Stomach (tissue), 9 donors: ENCODE results near the gene ASTN2. TPM values are rescaled to one million over a fixed set of nuclear protein-coding genes. Genes with fewer than 3 reads are reported as not detected.

ENCODE experiments used
- DNase-seq, 2 donors: peaks; one replicate each; pipeline versions ENCODE4 v3.0.0 to v3.0.0-alpha.2; 2013 to 2019
- H3K27ac ChIP-seq, 5 donors: fragments of 200-600 bp in 4 of 5; sonication (generic) in 4 of 5; one replicate each; pipeline ENCODE4 v1.5.1; 2013 to 2019; ENCODE audit warnings: mild to moderate bottlenecking in 1 of 5, moderate library complexity in 1 of 5
- H3K27me3 ChIP-seq, 3 donors: fragments of 200-600 bp; sonication (generic); one replicate each; pipeline ENCODE4 v1.5.1; 2017 to 2019; ENCODE audit warnings: mixed run types in 1 of 3
- H3K36me3 ChIP-seq, 4 donors: fragments of 200-600 bp; sonication (generic); 1 replicate in 3 of 4; 2 replicates in 1 of 4; pipeline ENCODE4 v1.5.1; 2016 to 2019
- H3K4me1 ChIP-seq, 4 donors: fragments of 200-600 bp; sonication (generic); one replicate each; pipeline ENCODE4 v1.5.1; 2016 to 2019
- H3K4me3 ChIP-seq, 4 donors: fragments of 200-600 bp; sonication (generic) in 3 of 4; one replicate each; pipeline ENCODE4 v1.5.1; 2016 to 2019; ENCODE audit warnings: mild to moderate bottlenecking in 1 of 4
- H3K9me3 ChIP-seq, 4 donors: fragments of 200-600 bp; sonication (generic); one replicate each; pipeline ENCODE4 v1.5.1; 2016 to 2019
- CTCF ChIP-seq, 7 experiments: fragments of 450-650 bp in 4 of 7; fragments of 200-600 bp in 3 of 7; sonication (generic) in 3 of 7; IDR thresholded peaks; one replicate each; pipeline ENCODE4 v1.5.1; 2016 to 2019; ENCODE audit warnings: antibody characterized with exemption in 7 of 7, control low read depth in 2 of 7, mild to moderate bottlenecking in 1 of 7
- EP300 ChIP-seq: sonication (generic); formaldehyde crosslinking; IDR thresholded peaks from one replicate; pipeline ENCODE4 v1.6.1; 2017; ENCODE audit warnings: antibody characterized with exemption
- POLR2A ChIP-seq, 4 donors: fragments of 450-650 bp; IDR thresholded peaks; one replicate each; pipeline ENCODE4 v1.6.1; 2016; ENCODE audit warnings: antibody characterized with exemption in 4 of 4, control low read depth in 2 of 4, mild to moderate bottlenecking in 1 of 4, moderate library complexity in 1 of 4
- POLR2AphosphoS5 ChIP-seq, 3 donors: sonication (generic); formaldehyde crosslinking; IDR thresholded peaks; one replicate each; pipeline ENCODE4 v1.6.1; 2016; ENCODE audit warnings: antibody characterized with exemption in 3 of 3
- WGBS, 5 donors: extraction: QIAGEN DNeasy Blood & Tissue Kit in 3 of 5; methylation state at CpG; one replicate each; pipeline versions ENCODE4 v1.1.5 to v1.1.7; 2013 to 2018; 5-methylcytosine and 5-hydroxymethylcytosine counted together
- intact Hi-C: fragments of 100-400 bp; cut with DNase I; formaldehyde crosslinking; loops from one replicate; pipeline ENCODE4 v1.15.1; 2023; ENCODE audit warnings: low total_unique reads
- polyA plus RNA-seq, 3 donors: library from polyadenylated mRNA; stranded (reverse); fragments of 200-250 nt; gene quantifications; one replicate each; pipeline ENCODE4 v1.2.3, GENCODE V29; 2013
- total RNA-seq, 5 donors: library from RNA; depleted of rRNA; stranded (reverse); fragments of >200 nt; gene quantifications; one replicate each; pipeline versions ENCODE4 v1.1.0 to v1.2.3, GENCODE V29; 2014 to 2016
- donor health status: healthy with polysubstance abuse.
- donor health status: Bipolar disorder and iron deficiency.
- donor health status: healthy.

The ASTN2 gene
- total and polyA plus RNA-seq, 8 donors, result 2.1 to 22.3 (median 4.2) TPM; not detected in 1

DNA sequence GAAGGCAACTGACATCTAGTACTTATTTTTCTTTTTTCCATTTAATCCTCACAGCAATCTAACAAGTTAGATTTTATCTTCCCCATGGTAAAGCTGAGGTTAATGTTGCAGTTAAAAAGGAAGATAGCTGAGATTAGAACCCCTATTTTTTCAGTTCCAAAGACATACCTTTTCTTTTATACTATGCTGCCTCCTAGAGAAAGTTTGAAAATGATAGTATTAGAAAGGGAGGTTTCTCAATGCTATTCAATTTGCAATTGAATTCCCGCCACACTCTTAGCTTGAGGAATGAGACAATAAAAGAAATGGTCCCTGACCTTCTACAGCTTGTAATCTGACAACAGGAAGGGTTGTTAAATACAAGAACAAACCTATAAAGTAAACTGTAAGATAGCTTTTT lies 923.6 kb downstream of the ASTN2 start:
- TF ChIP-seq EP300 (no peak), CTCF (IDR thresholded peaks at IDR 0.05) (no peak), POLR2A (IDR thresholded peaks at IDR 0.05) (no peak), POLR2AphosphoS5 (IDR thresholded peaks at IDR 0.05) (no peak)
- Histone ChIP-seq H3K27ac (no peak overlapping the region), H3K36me3 (no peaks in the 10 kb centered on the region), H3K4me3 (no peak overlapping the region), H3K9me3 (no peaks in the 10 kb centered on the region), H3K4me1 (peaks cover 0 to 7% (median 0%) of the 10 kb centered on the region in 4 donors), H3K27me3 (no peaks in the 10 kb centered on the region)
- no peak for DNase-seq
- intact Hi-C loops, result no loop called here
- WGBS, 5 donors, result 43 to 50% (median 48%) methylated on average over 1 of the region's 1 CpG

- no peak for DNase-seq
- 94 to 100% (median 98%) methylated on average over 1 of the region's 1 CpG for WGBS, 5 donors
- Histone ChIP-seq H3K9me3 (no peaks in the 10 kb centered on the region), H3K36me3 (no peaks in the 10 kb centered on the region), H3K27me3 (no peaks in the 10 kb centered on the region), H3K27ac (no peak overlapping the region), H3K4me1 (peaks cover 0 to 7% (median 0%) of the 10 kb centered on the region in 4 donors), H3K4me3 (no peak overlapping the region)
- no peak for TF ChIP-seq POLR2A (IDR thresholded peaks at IDR 0.05)
- no peak for TF ChIP-seq POLR2AphosphoS5 (IDR thresholded peaks at IDR 0.05)
- TF ChIP-seq CTCF (IDR thresholded peaks at IDR 0.05), result no peak
- TF ChIP-seq EP300, result no peak
- intact Hi-C loops, result no loop called here
Measured at GRCh38 chr9:116490321-116490720, 924.5 kb downstream of the ASTN2 start.

- Histone ChIP-seq H3K27ac (no peak overlapping the region), H3K36me3 (no peaks in the 10 kb centered on the region), H3K4me3 (no peak overlapping the region), H3K9me3 (no peaks in the 10 kb centered on the region), H3K27me3 (no peaks in the 10 kb centered on the region), H3K4me1 (peaks cover 0 to 7% (median under 1%) of the 10 kb centered on the region in 4 donors)
- TF ChIP-seq POLR2A (IDR thresholded peaks at IDR 0.05) (no peak), CTCF (IDR thresholded peaks at IDR 0.05) (no peak), POLR2AphosphoS5 (IDR thresholded peaks at IDR 0.05) (no peak), EP300 (no peak)
- 93 to 100% (median 94%) methylated on average over 1 of the region's 1 CpG for WGBS, 5 donors
- intact Hi-C loops, result no loop called here
- no peak for DNase-seq
Measured at GRCh38 chr9:116488373-116488772, 926.5 kb downstream of the ASTN2 start.

GRCh38 chr9:116484492-116485061 lies 930.3 kb downstream of the ASTN2 start:
- no peak for TF ChIP-seq EP300
- no peak for TF ChIP-seq CTCF (IDR thresholded peaks at IDR 0.05)
- TF ChIP-seq POLR2AphosphoS5 (IDR thresholded peaks at IDR 0.05), result no peak
- TF ChIP-seq POLR2A (IDR thresholded peaks at IDR 0.05), result no peak
- no peaks in the 10 kb centered on the region for H3K9me3 ChIP-seq
- intact Hi-C loops, result no loop called here

More at GRCh38 chr9:116484492-116485061, 930.3 kb downstream of the ASTN2 start:
- no peaks in the 10 kb centered on the region for H3K27me3 ChIP-seq
- 78 to 92% (median 85%) methylated on average over 8 of the region's 8 CpGs for WGBS, 5 donors
- DNase-seq, result no peak
- peaks cover 0 to 9% (median 0%) of the 10 kb centered on the region in 4 donors for H3K4me1 ChIP-seq
- H3K4me3 ChIP-seq, result no peak overlapping the region
- no peaks in the 10 kb centered on the region for H3K36me3 ChIP-seq
- no peak overlapping the region for H3K27ac ChIP-seq
